Measurements from ENCODE around the gene C6orf52.

C6orf52 gene

GRCh38 chr6:10720265-10720959, 26.0 kb upstream of the C6orf52 start:
- no peak for TF ChIP-seq CTCF (IDR thresholded peaks at IDR 0.05; ENCODE audit: poor library complexity, severe bottlenecking)
- peak overlapping the region; percentile 76 for H3K27ac ChIP-seq (ENCODE audit: poor library complexity, severe bottlenecking)
- DNase-seq (ENCODE audit: low spot score) (no peak), ATAC-seq (ENCODE audit: low read depth) (peak; percentile 37)
- H3K4me1 ChIP-seq (ENCODE audit: insufficient read depth, poor library complexity, severe bottlenecking), result no peaks in the 10 kb centered on the region
- H3K36me3 ChIP-seq (ENCODE audit: low read depth), result peaks cover 6% of the 10 kb centered on the region; the same call in 1 of the 2 replicates
- H3K4me3 ChIP-seq (ENCODE audit: severe bottlenecking), result peak overlapping the region; percentile 47
- H3K27me3 ChIP-seq (ENCODE audit: insufficient read depth, poor library complexity, severe bottlenecking), result no peaks in the 10 kb centered on the region
- H3K9me3 ChIP-seq (ENCODE audit: severe bottlenecking), result peaks cover 6% of the 10 kb centered on the region

DNA sequence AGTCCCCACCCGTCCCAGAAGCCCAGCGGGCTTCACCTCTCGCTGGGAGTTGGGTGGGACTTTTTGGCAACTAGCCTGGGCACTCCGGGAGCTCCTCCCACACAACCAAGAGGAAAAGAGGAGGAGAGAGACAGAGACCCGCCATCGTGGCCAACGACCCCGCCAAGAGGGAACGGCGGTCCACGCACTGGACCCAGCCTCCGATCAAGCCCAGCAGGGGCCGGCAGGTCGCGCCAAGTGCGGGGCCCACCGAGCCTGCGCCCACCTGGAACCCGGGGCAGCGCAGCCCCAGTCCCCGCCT, 25.5 kb upstream of the C6orf52 start:
- DNase-seq (ENCODE audit: low spot score) (no peak), ATAC-seq (ENCODE audit: low read depth) (no peak; the same call in 2 of the 3 replicates)
- TF ChIP-seq CTCF (IDR thresholded peaks at IDR 0.05; ENCODE audit: poor library complexity, severe bottlenecking), result no peak
- peak overlapping the region; percentile 47 for H3K4me3 ChIP-seq (ENCODE audit: severe bottlenecking)
- peak overlapping the region; percentile 76 for H3K27ac ChIP-seq (ENCODE audit: poor library complexity, severe bottlenecking)
- peaks cover 2% of the 10 kb centered on the region; the same call in 1 of the 2 replicates for H3K36me3 ChIP-seq (ENCODE audit: low read depth)
- H3K27me3 ChIP-seq (ENCODE audit: insufficient read depth, poor library complexity, severe bottlenecking), result no peaks in the 10 kb centered on the region
- H3K4me1 ChIP-seq (ENCODE audit: insufficient read depth, poor library complexity, severe bottlenecking), result no peaks in the 10 kb centered on the region
- peaks cover 6% of the 10 kb centered on the region for H3K9me3 ChIP-seq (ENCODE audit: severe bottlenecking)

DNA sequence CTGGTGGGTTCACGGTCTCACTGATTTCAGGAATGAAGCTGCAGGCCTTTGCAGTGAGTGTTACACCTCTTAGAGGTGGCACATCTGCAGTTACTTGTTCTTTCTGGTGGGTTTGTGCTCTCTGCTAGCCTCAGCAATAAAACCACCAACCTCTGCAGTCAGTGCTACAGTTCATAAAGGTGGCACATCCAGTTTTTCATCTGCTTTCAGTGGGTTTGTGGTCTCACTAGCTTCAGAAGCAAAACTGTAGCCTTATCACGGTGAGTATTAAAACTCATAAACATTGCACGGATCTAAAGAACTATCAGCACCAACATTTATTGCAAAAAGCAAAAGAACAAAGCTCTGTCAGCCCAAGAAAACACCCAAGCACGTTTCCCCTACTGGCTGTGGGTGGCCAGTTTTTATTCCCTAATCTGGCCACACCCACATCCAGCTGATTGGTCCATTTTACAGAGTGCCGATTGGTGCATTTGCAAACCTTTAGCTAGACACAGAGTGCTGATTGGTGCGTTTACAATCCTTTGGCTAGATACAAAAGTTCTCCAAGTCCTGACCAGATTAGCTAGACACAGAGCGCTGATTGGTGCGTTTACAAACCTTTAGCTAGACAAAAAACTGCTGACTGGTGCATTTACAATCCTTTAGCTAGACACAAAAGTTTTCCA, 25.0 kb upstream of the C6orf52 start:
- DNase-seq (ENCODE audit: low spot score) (no peak), ATAC-seq (ENCODE audit: low read depth) (no peak)
- Histone ChIP-seq H3K4me1 (ENCODE audit: insufficient read depth, poor library complexity, severe bottlenecking) (no peaks in the 10 kb centered on the region), H3K27me3 (ENCODE audit: insufficient read depth, poor library complexity, severe bottlenecking) (no peaks in the 10 kb centered on the region), H3K4me3 (ENCODE audit: severe bottlenecking) (peak overlapping the region; percentile 47), H3K36me3 (ENCODE audit: low read depth) (no peaks in the 10 kb centered on the region; the same call in 1 of the 2 replicates), H3K27ac (ENCODE audit: poor library complexity, severe bottlenecking) (peak overlapping the region; percentile 76), H3K9me3 (ENCODE audit: severe bottlenecking) (peaks cover 6% of the 10 kb centered on the region)
- TF ChIP-seq CTCF (IDR thresholded peaks at IDR 0.05; ENCODE audit: poor library complexity, severe bottlenecking), result no peak

GRCh38 chr6:10713962-10714361, 19.5 kb upstream of the C6orf52 start:
- TF ChIP-seq CTCF (IDR thresholded peaks at IDR 0.05; ENCODE audit: poor library complexity, severe bottlenecking), result no peak
- Histone ChIP-seq H3K4me3 (ENCODE audit: severe bottlenecking) (no peak overlapping the region), H3K27ac (ENCODE audit: poor library complexity, severe bottlenecking) (no peak overlapping the region), H3K36me3 (ENCODE audit: low read depth) (peaks cover 9% of the 10 kb centered on the region), H3K4me1 (ENCODE audit: insufficient read depth, poor library complexity, severe bottlenecking) (no peaks in the 10 kb centered on the region), H3K9me3 (ENCODE audit: severe bottlenecking) (peaks cover 6% of the 10 kb centered on the region), H3K27me3 (ENCODE audit: insufficient read depth, poor library complexity, severe bottlenecking) (no peaks in the 10 kb centered on the region)
- ATAC-seq (ENCODE audit: low read depth) (no peak), DNase-seq (ENCODE audit: low spot score) (no peak)

DNA sequence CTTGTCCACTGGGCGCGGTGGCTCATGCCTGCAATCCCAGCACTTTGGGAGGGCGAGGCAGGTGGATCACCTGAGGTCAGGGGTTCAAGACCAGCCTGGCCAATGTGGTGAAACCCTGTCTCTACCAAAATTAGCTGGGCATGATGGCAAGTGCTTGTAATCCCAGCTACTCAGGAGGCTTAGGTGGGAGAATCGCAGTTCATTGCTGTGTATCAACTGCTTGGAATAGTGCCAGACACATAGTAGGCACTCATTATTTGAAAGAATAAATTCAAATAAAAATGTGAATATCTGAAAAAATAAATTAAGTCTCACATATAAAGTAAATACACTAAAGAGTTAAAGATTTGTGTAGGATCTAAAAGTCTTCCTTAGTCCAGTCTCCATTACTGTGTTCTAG, 2.2 kb upstream of the C6orf52 start:
- no peak for DNase-seq (ENCODE audit: low spot score)
- peaks cover 2% of the 10 kb centered on the region for H3K9me3 ChIP-seq (ENCODE audit: severe bottlenecking)
- no peaks in the 10 kb centered on the region for H3K27me3 ChIP-seq (ENCODE audit: insufficient read depth, poor library complexity, severe bottlenecking)
- no peak overlapping the region for H3K27ac ChIP-seq (ENCODE audit: poor library complexity, severe bottlenecking)
- no peak for ATAC-seq (ENCODE audit: low read depth)
- TF ChIP-seq CTCF (IDR thresholded peaks at IDR 0.05; ENCODE audit: poor library complexity, severe bottlenecking), result no peak
- peaks cover 41% of the 10 kb centered on the region for H3K36me3 ChIP-seq (ENCODE audit: low read depth)
- peaks cover 10% of the 10 kb centered on the region for H3K4me1 ChIP-seq (ENCODE audit: insufficient read depth, poor library complexity, severe bottlenecking)
- no peak overlapping the region for H3K4me3 ChIP-seq (ENCODE audit: severe bottlenecking)

Data from RWPE2 (cell line).